Left lung (tissue), 10 donors: Measurements from ENCODE around the gene TRABD2A. TPM values are rescaled to one million over a fixed set of nuclear protein-coding genes. Genes with fewer than 3 reads are reported as not detected.
"Not testable (repeated sequence)": the region's sequence is repeated elsewhere in the genome, so short reads cannot be mapped to it uniquely, and the experiment has no call there.

Experiments used
- ATAC-seq: fragments of 200-7000 bp; cut with Tn5 transposase; one replicate; pipeline ENCODE4 v1.9.1; 2020; ENCODE audit warnings: moderate library complexity
- DNase-seq, 4 donors: peaks; one replicate each; pipeline ENCODE4 v3.0.0-alpha.2; 2013 to 2020
- H3K27ac ChIP-seq, 2 donors: fragments of 200-600 bp; sonication (generic) in 1 of 2; one replicate each; pipeline versions ENCODE4 v1.5.0 to v1.8.0; 2020 to 2021
- H3K27me3 ChIP-seq, 2 donors: fragments of 200-600 bp; sonication (generic) in 1 of 2; one replicate each; pipeline versions ENCODE4 v1.5.0 to v1.8.0; 2020 to 2021
- H3K36me3 ChIP-seq, 2 donors: fragments of 200-600 bp; sonication (generic) in 1 of 2; one replicate each; pipeline versions ENCODE4 v1.5.0 to v1.8.0; 2020 to 2021
- H3K4me1 ChIP-seq, 2 donors: fragments of 200-600 bp; one replicate each; pipeline ENCODE4 v1.8.0; 2021
- H3K4me3 ChIP-seq, 2 donors: fragments of 200-600 bp; sonication (generic) in 1 of 2; one replicate each; pipeline versions ENCODE4 v1.5.0 to v1.8.0; 2020 to 2021; ENCODE audit warnings: mild to moderate bottlenecking in 1 of 2
- H3K9me3 ChIP-seq, 2 donors: fragments of 200-600 bp; sonication (generic) in 1 of 2; one replicate each; pipeline versions ENCODE4 v1.5.0 to v1.8.0; 2020 to 2021
- CTCF ChIP-seq, 2 donors: fragments of 200-600 bp; sonication (generic) in 1 of 2; IDR thresholded peaks; one replicate each; pipeline versions ENCODE4 v1.5.0 to v1.8.0; 2021; ENCODE audit warnings: antibody characterized with exemption in 2 of 2
- intact Hi-C, 2 donors: fragments of 100-400 bp; cut with DNase I; formaldehyde crosslinking; loops; one replicate each; pipeline versions ENCODE4 v1.11.2 to v1.14.2; 2022
- polyA plus RNA-seq, 6 donors: library from polyadenylated mRNA; unstranded; fragments of 120-200 nt; gene quantifications; one replicate each; pipeline ENCODE4 v1.2.1, GENCODE V29; 2013; ENCODE audit not compliant: insufficient read length in 6 of 6
- total RNA-seq, 2 donors: library from RNA; stranded (reverse); fragmentation: NEBNext Ultra II Directional; extraction: Animal tissue kit (Norgen Biotek cat#: 25700); gene quantifications; one replicate each; pipeline ENCODE4 v1.2.1, GENCODE V29; 2021
- donor health status: DM: no; HTN: yes; CAD: no.
- donor health status: DM: no; HTN: no; CAD: no.

Gene TRABD2A
- total and polyA plus RNA-seq, 8 donors, result 3.0 to 24.7 (median 21.8) TPM

GRCh38 chr2:84878459-84878858, 2.4 kb downstream of the TRABD2A start:
- Histone ChIP-seq H3K9me3 (no peaks in the 10 kb centered on the region), H3K36me3 (no peaks in the 10 kb centered on the region), H3K27ac (no peak overlapping the region), H3K27me3 (peaks cover 13 to 42% of the 10 kb centered on the region in 2 donors), H3K4me1 (peaks cover 13 to 33% of the 10 kb centered on the region in 2 donors), H3K4me3 (no peak overlapping the region)
- DNase-seq (no peak), ATAC-seq (no peak)
- TF ChIP-seq CTCF (IDR thresholded peaks at IDR 0.05), result no peak
- intact Hi-C loops, result no loop called here

DNA sequence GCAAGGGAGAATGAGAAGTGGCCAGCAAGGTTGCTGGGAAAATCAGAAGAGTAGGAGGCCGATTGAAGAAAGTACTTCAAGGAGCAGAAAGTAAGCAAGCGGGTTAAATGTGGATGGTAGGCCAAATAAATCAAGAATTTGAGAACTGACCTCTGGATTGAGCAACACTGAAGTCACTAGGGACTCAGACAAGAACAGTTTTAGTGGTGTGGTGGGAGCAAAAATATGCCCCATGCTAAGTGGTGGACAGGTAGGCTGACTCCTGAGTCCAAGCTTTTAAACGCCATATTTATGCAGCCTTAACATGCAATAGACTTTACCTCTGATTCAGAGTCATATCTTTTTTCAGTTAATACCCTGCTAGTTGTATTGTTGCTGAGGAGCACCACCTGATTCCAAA, 4.5 kb downstream of the TRABD2A start:
- no peaks in the 10 kb centered on the region for H3K9me3 ChIP-seq
- ATAC-seq, result no peak
- TF ChIP-seq CTCF (IDR thresholded peaks at IDR 0.05), result no peak
- H3K4me1 ChIP-seq, result peaks cover 9 to 22% of the 10 kb centered on the region in 2 donors
- no peak overlapping the region for H3K27ac ChIP-seq
- intact Hi-C loops, result no loop called here
- DNase-seq, result no peak
- H3K27me3 ChIP-seq, result peaks cover 13 to 35% of the 10 kb centered on the region in 2 donors
- H3K36me3 ChIP-seq, result no peaks in the 10 kb centered on the region
- H3K4me3 ChIP-seq, result no peak overlapping the region

DNA sequence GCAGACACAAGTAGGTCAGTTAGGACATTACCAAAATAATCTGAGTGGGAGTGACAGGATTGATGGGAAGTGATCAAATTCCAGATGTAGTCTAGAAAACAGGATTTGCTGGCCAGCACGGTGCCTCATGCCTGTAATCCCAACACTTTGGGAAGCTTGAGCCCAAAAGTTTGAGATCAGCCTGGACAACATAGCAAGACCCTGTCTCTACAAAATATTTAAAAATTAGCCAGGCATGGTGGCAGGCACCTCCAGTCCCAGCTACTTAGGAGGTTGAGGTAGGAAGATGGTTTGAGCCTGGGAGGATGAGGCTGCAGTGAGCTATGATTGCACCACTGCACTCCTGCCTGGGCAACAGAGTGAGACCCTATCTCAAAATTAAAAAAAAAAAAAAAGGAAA, 5.3 kb downstream of the TRABD2A start:
- DNase-seq, H3K27ac ChIP-seq, H3K4me3 ChIP-seq, H3K9me3 ChIP-seq, intact Hi-C loops, ATAC-seq, H3K36me3 ChIP-seq: not testable (repeated sequence)
- Histone ChIP-seq H3K4me1 (peaks cover 6 to 14% of the 10 kb centered on the region in 2 donors), H3K27me3 (peaks cover 8 to 27% of the 10 kb centered on the region in 2 donors)

GRCh38 chr2:84875213-84875560, 5.7 kb downstream of the TRABD2A start:
- ATAC-seq (no peak), DNase-seq (no peak)
- Histone ChIP-seq H3K4me3 (no peak overlapping the region), H3K4me1 (peaks cover 2 to 10% of the 10 kb centered on the region in 2 donors), H3K9me3 (no peaks in the 10 kb centered on the region), H3K27me3 (peaks cover 4 to 23% of the 10 kb centered on the region in 2 donors), H3K27ac (no peak overlapping the region), H3K36me3 (no peaks in the 10 kb centered on the region)
- TF ChIP-seq CTCF (IDR thresholded peaks at IDR 0.05), result no peak
- intact Hi-C loops, result no loop called here

- H3K27me3 ChIP-seq, result peaks cover 0 to 17% of the 10 kb centered on the region in 2 donors
- H3K9me3 ChIP-seq, result no peaks in the 10 kb centered on the region
- H3K4me1 ChIP-seq, result peaks cover 0 to 4% of the 10 kb centered on the region in 2 donors
- no peak overlapping the region for H3K4me3 ChIP-seq
- no peak for DNase-seq
- H3K27ac ChIP-seq, result no peak overlapping the region
- ATAC-seq, result no peak
- intact Hi-C loops, result no loop called here
- no peaks in the 10 kb centered on the region for H3K36me3 ChIP-seq
- TF ChIP-seq CTCF (IDR thresholded peaks at IDR 0.05), result no peak
Measured at GRCh38 chr2:84874381-84875212, 6.3 kb downstream of the TRABD2A start.
